Measurements from ENCODE around the gene LRMDA. TPM values are rescaled to one million over a fixed set of nuclear protein-coding genes. Genes with fewer than 3 reads are reported as not detected.

LRMDA gene
- polyA plus RNA-seq, 1 donor (not counting 4 experiments of a cell fraction or from before 2014, with no cell fraction given) = not detected

- H4K20me1 ChIP-seq (ENCODE audit: control insufficient read depth, extremely low read depth, insufficient read depth, low read length) = no peaks in the 10 kb centered on the region
- no peaks in the 10 kb centered on the region for H3K79me2 ChIP-seq (ENCODE audit: control insufficient read depth, insufficient read depth, low read length)
- TF ChIP-seq CTCF (optimal IDR thresholded peaks at IDR 0.05 in 1 of 3, IDR thresholded peaks at IDR 0.05 in 1 of 3, conservative IDR thresholded peaks at IDR 0.05 in 1 of 3; ENCODE audit: extremely low read depth in 1 of 3, insufficient read depth in 2 of 3, low read length in 3 of 3) = no peak
- no peak for TF ChIP-seq EZH2 (IDR thresholded peaks at IDR 0.05; ENCODE audit: low read length)
- no peak overlapping the region for H3K27ac ChIP-seq (ENCODE audit: control insufficient read depth, insufficient read depth, low read length)
- no peaks in the 10 kb centered on the region for H3K9me3 ChIP-seq (ENCODE audit: control insufficient read depth, low read depth, low read length)
- H3K36me3 ChIP-seq (ENCODE audit: control insufficient read depth in 2 of 2, extremely low read depth in 1 of 2, insufficient read depth in 2 of 2, low read length in 2 of 2) = no peaks in the 10 kb centered on the region
- H3K9me1 ChIP-seq (ENCODE audit: control insufficient read depth, extremely low read depth, insufficient read depth, low read length) = no peaks in the 10 kb centered on the region
- no peak overlapping the region for H3K4me2 ChIP-seq (ENCODE audit: control insufficient read depth, extremely low read depth, insufficient read depth, low read depth, low read length)
- no peak overlapping the region for H3K9ac ChIP-seq (ENCODE audit: control insufficient read depth, extremely low read depth, insufficient read depth, low read length)
- no peaks in the 10 kb centered on the region for H3K27me3 ChIP-seq (ENCODE audit: control insufficient read depth, extremely low read depth, insufficient read depth, low read length)
- H2AFZ ChIP-seq (ENCODE audit: control insufficient read depth, low read length) = no peak overlapping the region
- DNase-seq (ENCODE audit: low read depth, low spot score) (no peak), FAIRE-seq (no peak)
- H3K4me1 ChIP-seq (ENCODE audit: control insufficient read depth, extremely low read depth, insufficient read depth, low read length) = no peaks in the 10 kb centered on the region
- dilution Hi-C loops (cut with MboI; ENCODE audit: extremely low pct_ligation_motif_present, low sequenced_read_pairs) = no loop called here
- no peak overlapping the region for H3K4me3 ChIP-seq (ENCODE audit: control insufficient read depth in 2 of 3, extremely low read depth in 1 of 3, insufficient read depth in 2 of 3, low read depth in 1 of 3, low read length in 3 of 3)
Observed at GRCh38 chr10:75736889-75737579, 305.6 kb downstream of the LRMDA start.

GRCh38 chr10:75737580-75737949 lies 306.1 kb downstream of the LRMDA start:
- no peaks in the 10 kb centered on the region for H3K27me3 ChIP-seq (ENCODE audit: control insufficient read depth, extremely low read depth, insufficient read depth, low read length)
- DNase-seq (ENCODE audit: low read depth, low spot score) (no peak), FAIRE-seq (no peak)
- no peaks in the 10 kb centered on the region for H3K36me3 ChIP-seq (ENCODE audit: control insufficient read depth in 2 of 2, extremely low read depth in 1 of 2, insufficient read depth in 2 of 2, low read length in 2 of 2)
- H3K4me3 ChIP-seq (ENCODE audit: control insufficient read depth in 2 of 3, extremely low read depth in 1 of 3, insufficient read depth in 2 of 3, low read depth in 1 of 3, low read length in 3 of 3) = no peak overlapping the region
- no peak overlapping the region for H2AFZ ChIP-seq (ENCODE audit: control insufficient read depth, low read length)
- H3K9me3 ChIP-seq (ENCODE audit: control insufficient read depth, low read depth, low read length) = no peaks in the 10 kb centered on the region
- no peaks in the 10 kb centered on the region for H3K4me1 ChIP-seq (ENCODE audit: control insufficient read depth, extremely low read depth, insufficient read depth, low read length)
- no peak overlapping the region for H3K27ac ChIP-seq (ENCODE audit: control insufficient read depth, insufficient read depth, low read length)
- dilution Hi-C loops (cut with MboI; ENCODE audit: extremely low pct_ligation_motif_present, low sequenced_read_pairs) = no loop called here
- no peak overlapping the region for H3K4me2 ChIP-seq (ENCODE audit: control insufficient read depth, extremely low read depth, insufficient read depth, low read depth, low read length)
- no peaks in the 10 kb centered on the region for H3K9me1 ChIP-seq (ENCODE audit: control insufficient read depth, extremely low read depth, insufficient read depth, low read length)
- H3K79me2 ChIP-seq (ENCODE audit: control insufficient read depth, insufficient read depth, low read length) = no peaks in the 10 kb centered on the region
- no peak for TF ChIP-seq EZH2 (IDR thresholded peaks at IDR 0.05; ENCODE audit: low read length)
- no peak for TF ChIP-seq CTCF (optimal IDR thresholded peaks at IDR 0.05 in 1 of 3, IDR thresholded peaks at IDR 0.05 in 1 of 3, conservative IDR thresholded peaks at IDR 0.05 in 1 of 3; ENCODE audit: extremely low read depth in 1 of 3, insufficient read depth in 2 of 3, low read length in 3 of 3)
- H3K9ac ChIP-seq (ENCODE audit: control insufficient read depth, extremely low read depth, insufficient read depth, low read length) = no peak overlapping the region
- H4K20me1 ChIP-seq (ENCODE audit: control insufficient read depth, extremely low read depth, insufficient read depth, low read length) = no peaks in the 10 kb centered on the region

Measured in keratinocyte (primary cell).